Activated T-cell treated with anti-CD3 and anti-CD28 coated beads, Interleukin-2, amount 50 U/mL, for 24 hours (primary cell): ENCODE measurements around the gene RSPH9.

ENCODE experiments used
- DNase-seq: peaks from one replicate; pipeline ENCODE4 v3.0.0-alpha.2; 2020
- H3K27ac Mint-ChIP-seq: 2 replicates; pipeline ENCODE4 v1.8.0; 2020; ENCODE audit warnings: mild to moderate bottlenecking, mixed read lengths
- H3K27me3 Mint-ChIP-seq: 2 replicates; pipeline ENCODE4 v1.8.0; 2020; ENCODE audit warnings: mixed read lengths
- H3K36me3 Mint-ChIP-seq: 2 replicates; pipeline ENCODE4 v1.8.0; 2020; ENCODE audit warnings: low read depth, mixed read lengths
- H3K4me1 Mint-ChIP-seq: 2 replicates; pipeline ENCODE4 v1.8.0; 2020; ENCODE audit warnings: low read depth, mixed read lengths
- H3K4me3 Mint-ChIP-seq: 2 replicates; pipeline ENCODE4 v1.8.0; 2020; ENCODE audit warnings: mild to moderate bottlenecking, moderate library complexity, mixed read lengths
- H3K9me3 Mint-ChIP-seq: 2 replicates; pipeline ENCODE4 v1.8.0; 2020; ENCODE audit warnings: mixed read lengths

The RSPH9 gene

GRCh38 chr6:43715056-43715788 lies 70.4 kb downstream of the RSPH9 start:
- Mint-ChIP-seq H3K9me3 (no peaks in the 10 kb centered on the region), H3K27ac (no peak overlapping the region), H3K27me3 (peaks cover 8% of the 10 kb centered on the region), H3K4me1 (no peaks in the 10 kb centered on the region), H3K36me3 (no peaks in the 10 kb centered on the region), H3K4me3 (no peak overlapping the region)
- DNase-seq = no peak

GRCh38 chr6:43716099-43716498 lies 71.3 kb downstream of the RSPH9 start:
- no peak overlapping the region for H3K27ac Mint-ChIP-seq
- H3K4me1 Mint-ChIP-seq = no peaks in the 10 kb centered on the region
- H3K9me3 Mint-ChIP-seq = no peaks in the 10 kb centered on the region
- no peaks in the 10 kb centered on the region for H3K36me3 Mint-ChIP-seq
- DNase-seq = no peak
- peaks cover 8% of the 10 kb centered on the region for H3K27me3 Mint-ChIP-seq
- H3K4me3 Mint-ChIP-seq = no peak overlapping the region

- peaks cover 7% of the 10 kb centered on the region for H3K27me3 Mint-ChIP-seq
- no peak overlapping the region for H3K4me3 Mint-ChIP-seq
- no peaks in the 10 kb centered on the region for H3K9me3 Mint-ChIP-seq
- H3K27ac Mint-ChIP-seq = no peak overlapping the region
- no peaks in the 10 kb centered on the region for H3K36me3 Mint-ChIP-seq
- no peak for DNase-seq
- H3K4me1 Mint-ChIP-seq = no peaks in the 10 kb centered on the region
Observed at GRCh38 chr6:43717389-43717788, 72.6 kb downstream of the RSPH9 start.

GRCh38 chr6:43717822-43718221 lies 73.0 kb downstream of the RSPH9 start:
- no peak for DNase-seq
- H3K4me3 Mint-ChIP-seq = no peak overlapping the region
- peaks cover 4% of the 10 kb centered on the region for H3K27me3 Mint-ChIP-seq
- no peaks in the 10 kb centered on the region for H3K4me1 Mint-ChIP-seq
- no peak overlapping the region for H3K27ac Mint-ChIP-seq
- H3K36me3 Mint-ChIP-seq = no peaks in the 10 kb centered on the region
- H3K9me3 Mint-ChIP-seq = no peaks in the 10 kb centered on the region

DNA sequence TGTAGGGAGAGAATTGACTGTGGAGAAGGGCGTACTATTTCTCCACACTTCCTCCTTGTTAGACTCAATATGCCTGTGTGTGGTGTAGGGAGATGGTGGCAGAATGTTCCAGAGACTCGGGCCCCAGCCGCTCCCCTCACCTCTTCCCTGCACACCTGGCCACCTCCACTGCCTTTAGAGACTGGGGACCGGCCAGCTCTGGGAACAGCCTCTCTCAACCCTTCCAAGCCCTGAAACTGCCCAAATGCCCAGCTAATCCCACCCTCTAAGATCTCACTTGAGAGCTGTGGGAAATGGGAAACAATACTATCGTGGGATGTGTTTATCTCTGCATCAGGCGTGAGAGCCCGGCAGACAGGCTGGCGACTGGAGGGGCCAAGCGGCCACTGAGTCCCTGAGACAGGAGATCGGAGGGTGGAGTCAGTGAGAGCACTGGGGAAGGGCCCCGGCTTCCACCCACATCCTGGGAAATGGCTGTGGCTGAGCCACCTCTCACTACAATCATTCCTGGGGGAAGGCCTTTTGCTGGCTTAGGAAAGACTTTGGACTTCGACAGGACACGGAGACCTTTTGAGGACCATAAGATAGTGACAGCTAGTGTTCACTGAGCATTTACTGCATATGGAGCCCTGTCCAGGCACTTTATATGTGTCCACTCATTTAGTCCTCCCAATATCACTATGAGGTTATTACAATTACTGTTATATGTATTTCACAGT lies 73.7 kb downstream of the RSPH9 start:
- H3K27me3 Mint-ChIP-seq = peaks cover 4% of the 10 kb centered on the region
- no peak for DNase-seq

DNA sequence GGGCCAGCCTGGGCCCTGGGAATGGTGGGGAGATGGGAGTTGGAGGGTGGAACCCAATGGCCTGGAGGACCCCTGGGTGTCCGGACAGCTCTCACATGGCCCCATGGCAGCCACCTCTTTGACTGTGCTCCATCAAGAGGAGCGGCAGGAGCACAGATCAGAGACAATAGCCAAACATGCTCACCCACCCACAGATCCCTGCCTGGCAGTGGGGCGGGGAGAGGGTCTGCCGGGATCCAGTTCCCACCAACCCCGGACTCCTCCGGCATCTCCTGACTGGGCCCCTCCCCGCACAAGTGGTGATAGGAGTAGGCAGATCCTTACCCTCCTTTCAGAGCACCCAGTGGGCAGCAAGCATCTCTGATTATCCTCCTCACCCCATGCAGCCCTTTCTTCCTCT lies 74.7 kb downstream of the RSPH9 start:
- H3K27ac Mint-ChIP-seq = no peak overlapping the region
- H3K27me3 Mint-ChIP-seq = no peaks in the 10 kb centered on the region
- H3K9me3 Mint-ChIP-seq = no peaks in the 10 kb centered on the region
- no peak for DNase-seq
- no peaks in the 10 kb centered on the region for H3K36me3 Mint-ChIP-seq
- H3K4me1 Mint-ChIP-seq = peaks cover 10% of the 10 kb centered on the region
- no peak overlapping the region for H3K4me3 Mint-ChIP-seq

More for the DNA sequence above, 73.7 kb downstream of the RSPH9 start:
- H3K27ac Mint-ChIP-seq = no peak overlapping the region
- no peak overlapping the region for H3K4me3 Mint-ChIP-seq
- H3K4me1 Mint-ChIP-seq = peaks cover under 1% of the 10 kb centered on the region
- no peaks in the 10 kb centered on the region for H3K36me3 Mint-ChIP-seq
- no peaks in the 10 kb centered on the region for H3K9me3 Mint-ChIP-seq

- H3K4me1 Mint-ChIP-seq = peaks cover 24% of the 10 kb centered on the region
- H3K36me3 Mint-ChIP-seq = no peaks in the 10 kb centered on the region
- no peaks in the 10 kb centered on the region for H3K27me3 Mint-ChIP-seq
- H3K9me3 Mint-ChIP-seq = no peaks in the 10 kb centered on the region
- DNase-seq = no peak
- H3K4me3 Mint-ChIP-seq = no peak overlapping the region
- H3K27ac Mint-ChIP-seq = no peak overlapping the region
Observed at GRCh38 chr6:43720999-43721398, 76.2 kb downstream of the RSPH9 start.
